MCF 10A (cell line): ENCODE results near the gene IPO5. TPM values are rescaled to one million over a fixed set of nuclear protein-coding genes. Genes with fewer than 3 reads are reported as not detected.

Experiments used
- BruUV-seq: library from RNA; stranded (reverse); fragments of 400-500 nt; replicated peaks from 2 replicates; lab custom pipeline; 2021; lab: Mats Ljungman, UMichigan
- CTCF ChIA-PET: fragments of 300-600 bp; sonication (Branson Sonifier 250); formaldehyde crosslinking; extraction: SDS; loops from one replicate; lab custom pipeline; 2021; ENCODE audit warnings: antibody characterized with exemption, inconsistent platforms; lab: Yijun Ruan, JAX
- POLR2A ChIA-PET: fragments of 300-600, 350-650 bp; sonication (Branson Sonifier 250); formaldehyde crosslinking; extraction: SDS; loops from one replicate; lab custom pipeline; 2020; ENCODE audit warnings: antibody characterized with exemption, inconsistent platforms; lab: Yijun Ruan, JAX
- DNase-seq: peaks from one replicate; pipeline ENCODE4 v3.0.0-alpha.2; 2018; ENCODE audit not compliant: unreplicated experiment
- H3K27ac Mint-ChIP-seq: one replicate; pipeline ENCODE4 v1.8.0; 2022; ENCODE audit warnings: mild to moderate bottlenecking, low read depth, mixed read lengths; ENCODE audit not compliant: unreplicated experiment
- H3K27me3 Mint-ChIP-seq: one replicate; pipeline ENCODE4 v1.8.0; 2022; ENCODE audit warnings: mixed read lengths; ENCODE audit not compliant: insufficient read depth, unreplicated experiment
- H3K36me3 Mint-ChIP-seq: one replicate; pipeline ENCODE4 v1.8.0; 2022; ENCODE audit warnings: mild to moderate bottlenecking, moderate library complexity, mixed read lengths; ENCODE audit not compliant: insufficient read depth, unreplicated experiment
- H3K4me1 Mint-ChIP-seq: one replicate; pipeline ENCODE4 v1.8.0; 2022; ENCODE audit warnings: mixed read lengths; ENCODE audit not compliant: insufficient read depth, unreplicated experiment
- H3K4me3 Mint-ChIP-seq: one replicate; pipeline ENCODE4 v1.8.0; 2022; ENCODE audit warnings: mild to moderate bottlenecking, moderate library complexity, mixed read lengths; ENCODE audit not compliant: unreplicated experiment
- H3K9me3 Mint-ChIP-seq: one replicate; pipeline ENCODE4 v1.8.0; 2022; ENCODE audit warnings: mixed read lengths; ENCODE audit not compliant: unreplicated experiment
- intact Hi-C: fragments of 100-400 bp; cut with micrococcal nuclease; formaldehyde crosslinking; loops from 2 replicates; pipeline ENCODE4 v1.14.1; 2022
- total RNA-seq: library from RNA; stranded (reverse); gene quantifications from 2 replicates; pipeline ENCODE4 v1.2.3, GENCODE V29; 2022
- TF ChIP-seq, protein P1 (sequence below): fragments of 200-600 bp; IDR thresholded peaks from one replicate; pipeline ENCODE4 v1.8.0; 2022; ENCODE audit warnings: antibody characterized with exemption, mild to moderate bottlenecking; ENCODE audit not compliant: unreplicated experiment

Gene IPO5
- total RNA-seq, 1 experiment from 2014 or later, result 200 TPM

- intact Hi-C loops, result no loop called here
- TF ChIP-seq, protein P1, sequence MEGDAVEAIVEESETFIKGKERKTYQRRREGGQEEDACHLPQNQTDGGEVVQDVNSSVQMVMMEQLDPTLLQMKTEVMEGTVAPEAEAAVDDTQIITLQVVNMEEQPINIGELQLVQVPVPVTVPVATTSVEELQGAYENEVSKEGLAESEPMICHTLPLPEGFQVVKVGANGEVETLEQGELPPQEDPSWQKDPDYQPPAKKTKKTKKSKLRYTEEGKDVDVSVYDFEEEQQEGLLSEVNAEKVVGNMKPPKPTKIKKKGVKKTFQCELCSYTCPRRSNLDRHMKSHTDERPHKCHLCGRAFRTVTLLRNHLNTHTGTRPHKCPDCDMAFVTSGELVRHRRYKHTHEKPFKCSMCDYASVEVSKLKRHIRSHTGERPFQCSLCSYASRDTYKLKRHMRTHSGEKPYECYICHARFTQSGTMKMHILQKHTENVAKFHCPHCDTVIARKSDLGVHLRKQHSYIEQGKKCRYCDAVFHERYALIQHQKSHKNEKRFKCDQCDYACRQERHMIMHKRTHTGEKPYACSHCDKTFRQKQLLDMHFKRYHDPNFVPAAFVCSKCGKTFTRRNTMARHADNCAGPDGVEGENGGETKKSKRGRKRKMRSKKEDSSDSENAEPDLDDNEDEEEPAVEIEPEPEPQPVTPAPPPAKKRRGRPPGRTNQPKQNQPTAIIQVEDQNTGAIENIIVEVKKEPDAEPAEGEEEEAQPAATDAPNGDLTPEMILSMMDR, result no peak
- no peaks in the 10 kb centered on the region for H3K4me1 Mint-ChIP-seq
- H3K9me3 Mint-ChIP-seq, result no peaks in the 10 kb centered on the region
- POLR2A ChIA-PET, result no interaction called here
- no peak for DNase-seq
- H3K27me3 Mint-ChIP-seq, result no peaks in the 10 kb centered on the region
- H3K27ac Mint-ChIP-seq, result no peak overlapping the region
- CTCF ChIA-PET, result interaction anchor here (0.6 kb wide), 1 partner anchor 978 kb away, joined by 3 read pairs; no protein-coding TSS in a partner anchor
- no TSS peak for BruUV-seq
- H3K4me3 Mint-ChIP-seq, result no peak overlapping the region
- H3K36me3 Mint-ChIP-seq, result peaks cover 4% of the 10 kb centered on the region
These were observed 14.6 kb upstream of the IPO5 start for GRCh38 chr13:97938706-97939475.

- TF ChIP-seq, protein P1, result no peak
- POLR2A ChIA-PET, result no interaction called here
- peak; percentile 23 for DNase-seq
- intact Hi-C loops, result loop anchor here (10.0 kb wide), 1 partner anchor 70 kb away; no protein-coding TSS in a partner anchor
- BruUV-seq, result no TSS peak
- CTCF ChIA-PET, result no interaction called here
- Mint-ChIP-seq H3K4me1 (peaks cover 15% of the 10 kb centered on the region), H3K4me3 (no peak overlapping the region), H3K36me3 (no peaks in the 10 kb centered on the region), H3K27ac (peak overlapping the region; percentile 67), H3K27me3 (no peaks in the 10 kb centered on the region), H3K9me3 (no peaks in the 10 kb centered on the region)
These were observed 9.0 kb upstream of the IPO5 start for GRCh38 chr13:97944396-97945029.

GRCh38 chr13:97945342-97945741 lies 8.1 kb upstream of the IPO5 start:
- TF ChIP-seq, protein P1, result no peak
- Mint-ChIP-seq H3K27ac (peak overlapping the region; percentile 67), H3K9me3 (peaks cover 5% of the 10 kb centered on the region), H3K27me3 (no peaks in the 10 kb centered on the region), H3K4me3 (no peak overlapping the region), H3K4me1 (peaks cover 15% of the 10 kb centered on the region), H3K36me3 (no peaks in the 10 kb centered on the region)
- no peak for DNase-seq
- POLR2A ChIA-PET, result no interaction called here
- no TSS peak for BruUV-seq
- CTCF ChIA-PET, result interaction anchor here (0.6 kb wide), 1 partner anchor 453 kb away, joined by 3 read pairs; no protein-coding TSS in a partner anchor
- intact Hi-C loops, result loop anchor here (10.0 kb wide), 1 partner anchor 71 kb away; no protein-coding TSS in a partner anchor

GRCh38 chr13:97945792-97946419 lies 7.6 kb upstream of the IPO5 start:
- TF ChIP-seq, protein P1, result no peak
- DNase-seq, result peak; percentile 25
- ChIA-PET CTCF (interaction anchor here (0.7 kb wide), 1 partner anchor 1437 kb away, joined by 5 read pairs; no protein-coding TSS in a partner anchor), POLR2A (no interaction called here)
- intact Hi-C loops, result loop anchor here (2.0 to 10.0 kb wide), 2 partner anchors 31 to 71 kb away; no protein-coding TSS in a partner anchor
- Mint-ChIP-seq H3K9me3 (peaks cover 7% of the 10 kb centered on the region), H3K4me3 (no peak overlapping the region), H3K4me1 (peaks cover 15% of the 10 kb centered on the region), H3K27ac (peak overlapping the region; percentile 67), H3K27me3 (no peaks in the 10 kb centered on the region), H3K36me3 (no peaks in the 10 kb centered on the region)
- BruUV-seq, result no TSS peak
